ENCODE results near the gene MOCS1. TPM values are rescaled to one million over a fixed set of nuclear protein-coding genes. Genes with fewer than 3 reads are reported as not detected.

The MOCS1 gene
- total and polyA plus RNA-seq, 4 donors = 10.3 to 23.0 (median 19.2) TPM

DNA sequence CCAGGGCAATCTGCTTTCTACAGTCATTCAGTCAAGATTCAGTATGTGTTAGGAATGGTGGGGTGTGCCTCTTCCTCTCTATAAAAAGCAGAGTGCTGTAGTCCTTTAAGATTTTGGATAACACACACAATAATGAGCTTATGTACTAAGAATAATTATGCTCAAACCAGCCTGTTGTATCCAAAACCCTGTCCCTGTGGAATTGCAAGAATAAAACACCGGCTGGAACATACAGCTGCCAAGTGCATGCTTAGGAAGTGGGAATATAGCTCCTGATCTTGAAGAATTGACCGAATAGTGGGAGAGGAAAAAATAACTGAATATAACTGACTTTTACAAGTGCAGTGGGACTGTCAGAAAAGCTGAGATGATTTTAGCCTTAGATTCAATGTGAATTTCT is 979 bp upstream of the MOCS1 start:
- Histone ChIP-seq H3K4me3 (no peak overlapping the region), H3K9me3 (ENCODE audit: control insufficient read depth in 4 of 4, insufficient read depth in 3 of 4, low read length in 3 of 4) (no peaks in the 10 kb centered on the region), H3K27ac (ENCODE audit: low read depth in 1 of 2, low read length in 1 of 2) (no peak overlapping the region), H3K36me3 (ENCODE audit: control insufficient read depth in 4 of 4, insufficient read depth in 4 of 4, low read length in 4 of 4) (no peaks in the 10 kb centered on the region), H3K9ac (ENCODE audit: insufficient read depth in 1 of 2, low read length in 2 of 2) (no peak overlapping the region), H3K27me3 (ENCODE audit: control insufficient read depth in 3 of 3, insufficient read depth in 3 of 3, low read length in 2 of 3) (no peaks in the 10 kb centered on the region), H3K4me1 (ENCODE audit: control insufficient read depth in 5 of 5, insufficient read depth in 5 of 5, low read length in 5 of 5) (peaks cover 3 to 31% (median 13%) of the 10 kb centered on the region in 5 donors)
- no peak for ATAC-seq (ENCODE audit: insufficient read depth, low FRiP score)
- TF ChIP-seq, protein P1, sequence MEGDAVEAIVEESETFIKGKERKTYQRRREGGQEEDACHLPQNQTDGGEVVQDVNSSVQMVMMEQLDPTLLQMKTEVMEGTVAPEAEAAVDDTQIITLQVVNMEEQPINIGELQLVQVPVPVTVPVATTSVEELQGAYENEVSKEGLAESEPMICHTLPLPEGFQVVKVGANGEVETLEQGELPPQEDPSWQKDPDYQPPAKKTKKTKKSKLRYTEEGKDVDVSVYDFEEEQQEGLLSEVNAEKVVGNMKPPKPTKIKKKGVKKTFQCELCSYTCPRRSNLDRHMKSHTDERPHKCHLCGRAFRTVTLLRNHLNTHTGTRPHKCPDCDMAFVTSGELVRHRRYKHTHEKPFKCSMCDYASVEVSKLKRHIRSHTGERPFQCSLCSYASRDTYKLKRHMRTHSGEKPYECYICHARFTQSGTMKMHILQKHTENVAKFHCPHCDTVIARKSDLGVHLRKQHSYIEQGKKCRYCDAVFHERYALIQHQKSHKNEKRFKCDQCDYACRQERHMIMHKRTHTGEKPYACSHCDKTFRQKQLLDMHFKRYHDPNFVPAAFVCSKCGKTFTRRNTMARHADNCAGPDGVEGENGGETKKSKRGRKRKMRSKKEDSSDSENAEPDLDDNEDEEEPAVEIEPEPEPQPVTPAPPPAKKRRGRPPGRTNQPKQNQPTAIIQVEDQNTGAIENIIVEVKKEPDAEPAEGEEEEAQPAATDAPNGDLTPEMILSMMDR (IDR thresholded peaks at IDR 0.05; ENCODE audit: control extremely low read depth, extremely low read depth) = no peak
- WGBS, 2 donors = 75 to 86% methylated on average over 2 of the region's 2 CpGs
- no peak for DNase-seq

DNA sequence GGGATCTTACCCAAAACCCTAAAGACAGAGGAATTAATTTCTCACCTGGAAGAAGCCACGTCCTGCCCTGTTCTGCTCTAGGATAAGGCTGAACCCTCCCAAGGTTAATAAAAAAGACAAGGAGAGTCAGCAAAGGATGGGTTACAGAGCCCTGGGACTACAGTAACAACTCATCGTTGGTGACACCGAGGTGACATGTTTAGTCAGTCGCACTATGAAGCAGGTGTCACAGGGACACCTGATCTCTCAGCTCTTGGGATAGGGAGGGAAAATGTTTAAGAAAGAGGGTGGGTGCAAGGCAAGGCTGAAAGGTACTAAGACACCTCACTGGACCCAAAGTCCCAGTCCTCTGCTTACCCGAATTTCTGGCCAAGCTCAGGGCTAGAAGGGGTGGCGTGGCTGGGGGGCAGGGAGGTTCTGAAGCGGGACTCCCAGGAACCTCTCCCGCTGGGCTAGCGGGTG is 562 bp downstream of the MOCS1 start:
- Histone ChIP-seq H3K36me3 (ENCODE audit: control insufficient read depth in 4 of 4, insufficient read depth in 4 of 4, low read length in 4 of 4) (no peaks in the 10 kb centered on the region), H3K27me3 (ENCODE audit: control insufficient read depth in 3 of 3, insufficient read depth in 3 of 3, low read length in 2 of 3) (no peaks in the 10 kb centered on the region), H3K27ac (ENCODE audit: low read depth in 1 of 2, low read length in 1 of 2) (peak overlapping the region; percentile 85 to 95), H3K9me3 (ENCODE audit: control insufficient read depth in 4 of 4, insufficient read depth in 3 of 4, low read length in 3 of 4) (no peaks in the 10 kb centered on the region), H3K9ac (ENCODE audit: insufficient read depth in 1 of 2, low read length in 2 of 2) (no peak overlapping the region), H3K4me3 (peak overlapping the region; percentile 81), H3K4me1 (ENCODE audit: control insufficient read depth in 5 of 5, insufficient read depth in 5 of 5, low read length in 5 of 5) (peaks cover 0 to 28% (median 16%) of the 10 kb centered on the region in 5 donors)
- ATAC-seq (ENCODE audit: insufficient read depth, low FRiP score) = no peak
- TF ChIP-seq, protein P1 (IDR thresholded peaks at IDR 0.05; ENCODE audit: control extremely low read depth, extremely low read depth) = no peak
- no peak for DNase-seq
- 25 to 41% methylated on average over 9 of the region's 9 CpGs for WGBS, 2 donors

DNA sequence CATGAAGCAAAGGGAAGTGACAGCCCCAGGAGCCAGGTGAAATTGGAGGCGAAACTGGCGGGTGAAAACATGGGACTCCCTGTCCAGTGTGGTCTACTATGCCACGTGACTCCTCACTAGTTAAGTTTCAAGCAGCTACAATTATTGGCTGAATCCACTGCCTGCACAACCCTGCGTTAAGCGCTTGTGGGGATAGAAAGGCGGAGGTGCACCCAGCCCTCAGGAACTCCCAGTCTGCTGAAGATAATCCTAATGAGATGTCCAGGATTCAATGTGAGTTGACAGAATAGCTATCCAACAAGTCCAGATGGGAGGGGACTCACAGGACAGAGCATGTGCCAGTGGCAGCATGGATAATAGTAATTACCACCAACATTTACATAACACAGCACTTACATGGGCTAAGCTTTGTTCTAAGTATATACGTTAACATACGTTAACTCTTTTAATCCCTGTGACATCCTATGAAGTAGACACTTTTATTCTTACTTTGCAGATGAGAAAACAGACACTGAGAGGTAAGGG is 1.8 kb downstream of the MOCS1 start:
- DNase-seq = no peak
- H3K9ac ChIP-seq (ENCODE audit: insufficient read depth in 1 of 2, low read length in 2 of 2) = no peak overlapping the region
- WGBS, 2 donors = 87 to 91% methylated on average over 8 of the region's 8 CpGs
- no peaks in the 10 kb centered on the region for H3K36me3 ChIP-seq (ENCODE audit: control insufficient read depth in 4 of 4, insufficient read depth in 4 of 4, low read length in 4 of 4)
- H3K4me3 ChIP-seq = peak overlapping the region; percentile 40
- no peaks in the 10 kb centered on the region for H3K27me3 ChIP-seq (ENCODE audit: control insufficient read depth in 3 of 3, insufficient read depth in 3 of 3, low read length in 2 of 3)
- TF ChIP-seq, protein P1 (IDR thresholded peaks at IDR 0.05; ENCODE audit: control extremely low read depth, extremely low read depth) = no peak
- peak overlapping the region in 1 of 2 donors; percentile 20 for H3K27ac ChIP-seq (ENCODE audit: low read depth in 1 of 2, low read length in 1 of 2)
- H3K9me3 ChIP-seq (ENCODE audit: control insufficient read depth in 4 of 4, insufficient read depth in 3 of 4, low read length in 3 of 4) = no peaks in the 10 kb centered on the region
- ATAC-seq (ENCODE audit: insufficient read depth, low FRiP score) = no peak
- H3K4me1 ChIP-seq (ENCODE audit: control insufficient read depth in 5 of 5, insufficient read depth in 5 of 5, low read length in 5 of 5) = peaks cover 0 to 33% (median 17%) of the 10 kb centered on the region in 5 donors

DNA sequence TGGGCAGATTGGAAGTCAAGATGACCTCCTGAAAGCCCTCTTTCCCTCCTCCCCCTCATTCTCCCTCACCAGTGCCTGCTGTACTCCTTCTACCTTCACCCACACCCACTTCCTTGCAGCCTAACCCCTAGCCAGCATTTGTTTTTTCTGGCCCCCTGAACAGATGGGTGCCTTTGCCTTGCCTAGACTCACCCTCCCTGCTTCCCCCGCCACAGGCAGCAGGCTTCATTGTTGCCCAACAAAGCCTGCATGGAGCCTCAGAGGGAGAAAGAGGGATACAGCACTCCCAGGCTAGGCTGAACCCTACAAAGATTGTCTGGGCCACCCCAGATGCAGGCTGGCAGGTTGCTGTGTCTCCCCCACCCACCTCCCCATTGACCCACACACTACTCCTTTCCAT is 2.7 kb downstream of the MOCS1 start:
- no peak for ATAC-seq (ENCODE audit: insufficient read depth, low FRiP score)
- TF ChIP-seq, protein P1 (IDR thresholded peaks at IDR 0.05; ENCODE audit: control extremely low read depth, extremely low read depth) = no peak
- Histone ChIP-seq H3K4me1 (ENCODE audit: control insufficient read depth in 5 of 5, insufficient read depth in 5 of 5, low read length in 5 of 5) (peaks cover 0 to 33% (median 20%) of the 10 kb centered on the region in 5 donors), H3K9ac (ENCODE audit: insufficient read depth in 1 of 2, low read length in 2 of 2) (no peak overlapping the region), H3K9me3 (ENCODE audit: control insufficient read depth in 4 of 4, insufficient read depth in 3 of 4, low read length in 3 of 4) (no peaks in the 10 kb centered on the region), H3K27ac (ENCODE audit: low read depth in 1 of 2, low read length in 1 of 2) (peak overlapping the region in 1 of 2 donors; percentile 21), H3K4me3 (no peak overlapping the region), H3K36me3 (ENCODE audit: control insufficient read depth in 4 of 4, insufficient read depth in 4 of 4, low read length in 4 of 4) (no peaks in the 10 kb centered on the region), H3K27me3 (ENCODE audit: control insufficient read depth in 3 of 3, insufficient read depth in 3 of 3, low read length in 2 of 3) (no peaks in the 10 kb centered on the region)
- no peak for DNase-seq
- WGBS, 2 donors = 77 to 100% methylated on average over 1 of the region's 1 CpG

Data from lung (tissue), 12 donors.